H1 (cell line): ENCODE measurements around the gene METTL6. TPM values are rescaled to one million over a fixed set of nuclear protein-coding genes. Genes with fewer than 3 reads are reported as not detected.

Experiments
- CTCF ChIA-PET: fragments of 300-600 bp; sonication (Branson Sonifier 250); formaldehyde crosslinking; loops from one replicate; lab custom pipeline; 2021; ENCODE audit not compliant: partially characterized antibody; lab: Charles Lee
- POLR2A ChIA-PET: fragments of 300-600 bp; sonication (Branson Sonifier 250); formaldehyde crosslinking; loops from one replicate; lab custom pipeline; 2021; ENCODE audit warnings: inconsistent platforms; ENCODE audit not compliant: partially characterized antibody; lab: Charles Lee
- DNase-seq, 2 experiments: peaks; one replicate each; pipeline versions ENCODE4 v3.0.0 to v3.0.0-alpha.2; 2010 to 2022; ENCODE audit warnings: low spot score in 2 of 2, low read depth in 1 of 2, mixed read lengths in 1 of 2
- FAIRE-seq: peaks from 2 replicates; lab custom pipeline; 2011; peaks lifted over from hg19 to GRCh38; lab: Jason Lieb, UNC
- H2AFZ ChIP-seq: 2 replicates; pipeline ENCODE4 v1.8.1; 2012; ENCODE audit warnings: low read length, inconsistent platforms
- H2AK5ac ChIP-seq: 2 replicates; pipeline ENCODE4 v1.6.1; 2013; ENCODE audit warnings: low read depth, low read length
- H2BK120ac ChIP-seq: replicated peaks from 2 replicates; pipeline ENCODE3; 2013; ENCODE audit warnings: low read depth, low read length, inconsistent platforms
- H2BK12ac ChIP-seq: 2 replicates; pipeline ENCODE4 v1.6.1; 2013; ENCODE audit warnings: low read depth, low read length
- H2BK15ac ChIP-seq: 2 replicates; pipeline ENCODE4 v1.6.1; 2013; ENCODE audit warnings: low read length
- H2BK20ac ChIP-seq: 2 replicates; pipeline ENCODE4 v1.6.1; 2013; ENCODE audit warnings: low read length
- H2BK5ac ChIP-seq: 2 replicates; pipeline ENCODE4 v1.6.1; 2013; ENCODE audit warnings: low read depth, low read length
- H3K14ac ChIP-seq: 2 replicates; pipeline ENCODE4 v1.6.1; 2013; ENCODE audit warnings: inconsistent platforms; ENCODE audit not compliant: insufficient read length
- H3K18ac ChIP-seq: 2 replicates; pipeline ENCODE4 v1.6.1; 2013; ENCODE audit warnings: low read length; ENCODE audit errors: extremely low read depth
- H3K23ac ChIP-seq: 2 replicates; pipeline ENCODE4 v1.6.1; 2013; ENCODE audit warnings: inconsistent platforms; ENCODE audit not compliant: insufficient read length
- H3K23me2 ChIP-seq: 2 replicates; pipeline ENCODE4 v1.6.1; 2013; ENCODE audit warnings: low read depth, low read length
- H3K27ac ChIP-seq: 2 replicates; pipeline ENCODE4 v1.6.1; 2011; ENCODE audit warnings: low read depth, low read length, inconsistent platforms
- H3K27me3 ChIP-seq, 4 experiments: replicated peaks in 1 of 4; 1 replicate in 1 of 4; 2 replicates in 3 of 4; pipeline versions ENCODE4 v1.6.1 to v1.8.1; 2011 to 2013; ENCODE audit warnings: low read length in 3 of 4, mild to moderate bottlenecking in 3 of 4, inconsistent platforms in 2 of 4, mixed read lengths in 2 of 4, moderate library complexity in 1 of 4; ENCODE audit not compliant: control insufficient read depth in 3 of 4, insufficient read depth in 3 of 4; ENCODE audit errors: extremely low read depth in 1 of 4
- H3K36me3 ChIP-seq, 4 experiments: 2 replicates each; pipeline versions ENCODE4 v1.6.1 to v1.8.1; 2011 to 2013; ENCODE audit warnings: mild to moderate bottlenecking in 4 of 4, low read length in 3 of 4, moderate library complexity in 2 of 4, control low read depth in 1 of 4, inconsistent platforms in 1 of 4; ENCODE audit not compliant: insufficient read depth in 4 of 4, control insufficient read depth in 2 of 4
- H3K4ac ChIP-seq: replicated peaks from 2 replicates; pipeline ENCODE3; 2013; ENCODE audit warnings: low read length, low read depth, mixed read lengths, inconsistent platforms; ENCODE audit not compliant: insufficient read length
- H3K4me1 ChIP-seq, 4 experiments: replicated peaks in 1 of 4; 1 replicate in 1 of 4; 2 replicates in 3 of 4; pipeline versions ENCODE4 v1.6.1 to v1.8.1; 2011 to 2013; ENCODE audit warnings: low read length in 3 of 4, inconsistent platforms in 2 of 4, mixed read lengths in 1 of 4; ENCODE audit not compliant: insufficient read depth in 4 of 4, control insufficient read depth in 3 of 4
- H3K4me2 ChIP-seq, 2 experiments: 2 replicates each; pipeline versions ENCODE4 v1.6.1 to v1.8.1; 2011 to 2013; ENCODE audit warnings: low read depth in 2 of 2, low read length in 2 of 2, control low read depth in 1 of 2, inconsistent platforms in 1 of 2, mild to moderate bottlenecking in 1 of 2; ENCODE audit not compliant: insufficient read depth in 1 of 2
- H3K4me3 ChIP-seq, 4 experiments: fragments of 200-600, 300-600 bp in 1 of 4; sonication (generic), shearing (Covaris generic), sonication (Bioruptor Twin) in 1 of 4; 2 replicates each; pipeline versions ENCODE4 v1.5.1 to v1.8.1; 2011 to 2016; ENCODE audit warnings: low read length in 4 of 4, low read depth in 3 of 4, control low read depth in 2 of 4, inconsistent platforms in 2 of 4, mild to moderate bottlenecking in 2 of 4, mixed read lengths in 1 of 4, moderate library complexity in 1 of 4; ENCODE audit not compliant: insufficient read depth in 2 of 4; ENCODE audit errors: extremely low read depth in 1 of 4
- H3K56ac ChIP-seq: replicated peaks from 2 replicates; pipeline ENCODE3; 2013; ENCODE audit warnings: low read depth, mild to moderate bottlenecking, mixed read lengths, low read length, inconsistent platforms; ENCODE audit not compliant: insufficient read length
- H3K79me1 ChIP-seq: 2 replicates; pipeline ENCODE4 v1.6.1; 2013; ENCODE audit warnings: low read depth, low read length, control low read depth
- H3K79me2 ChIP-seq, 2 experiments: 2 replicates each; pipeline versions ENCODE4 v1.6.1 to v1.8.1; 2012 to 2013; ENCODE audit warnings: low read length in 2 of 2, mild to moderate bottlenecking in 2 of 2, inconsistent platforms in 1 of 2; ENCODE audit not compliant: insufficient read depth in 2 of 2, control insufficient read depth in 1 of 2
- H3K9ac ChIP-seq, 4 experiments: replicated peaks in 1 of 4; 1 replicate in 1 of 4; 2 replicates in 3 of 4; pipeline versions ENCODE4 v1.6.1 to v1.8.1; 2011 to 2013; ENCODE audit warnings: low read depth in 3 of 4, low read length in 3 of 4, control low read depth in 2 of 4, mild to moderate bottlenecking in 2 of 4, moderate library complexity in 2 of 4, inconsistent platforms in 1 of 4; ENCODE audit errors: extremely low read depth in 1 of 4
- H3K9me3 ChIP-seq, 2 experiments: 2 replicates each; pipeline versions ENCODE4 v1.6.1 to v1.8.1; 2012 to 2013; ENCODE audit warnings: mild to moderate bottlenecking in 2 of 2, moderate library complexity in 2 of 2, control low read depth in 1 of 2, inconsistent platforms in 1 of 2, low read depth in 1 of 2, low read length in 1 of 2, mixed read lengths in 1 of 2; ENCODE audit not compliant: insufficient read depth in 2 of 2
- H4K20me1 ChIP-seq, 2 experiments: replicated peaks in 1 of 2; 2 replicates each; pipeline versions ENCODE3 to v1.8.1; 2011 to 2013; ENCODE audit warnings: inconsistent platforms in 2 of 2, low read length in 2 of 2, mild to moderate bottlenecking in 1 of 2; ENCODE audit not compliant: insufficient read depth in 2 of 2, control insufficient read depth in 1 of 2
- H4K5ac ChIP-seq: 2 replicates; pipeline ENCODE4 v1.6.1; 2013; ENCODE audit warnings: low read length, low read depth, mixed read lengths, inconsistent platforms; ENCODE audit not compliant: insufficient read length
- H4K8ac ChIP-seq: 2 replicates; pipeline ENCODE4 v1.8.0; 2013; ENCODE audit warnings: mild to moderate bottlenecking, moderate library complexity, low read length, inconsistent platforms; ENCODE audit not compliant: insufficient read depth; ENCODE audit errors: extremely low read depth
- H4K91ac ChIP-seq: replicated peaks from 2 replicates; pipeline ENCODE3; 2013; ENCODE audit warnings: low read length, mixed read lengths, inconsistent platforms; ENCODE audit not compliant: insufficient read length
- CBX8 ChIP-seq: fragments of 300-800, 300-1000 bp; sonication (generic); IDR thresholded peaks from 2 replicates; pipeline ENCODE4 v1.7.1; 2016; ENCODE audit warnings: low read depth, low read length, borderline replicate concordance
- GABPA ChIP-seq: IDR thresholded peaks from 2 replicates; pipeline ENCODE4 v1.6.1; 2011; ENCODE audit warnings: mild to moderate bottlenecking, low read length, moderate library complexity, borderline replicate concordance; ENCODE audit not compliant: insufficient read depth
- KDM1A ChIP-seq: fragments of 200-600, 300-600 bp; sonication (generic); IDR thresholded peaks from 2 replicates; pipeline ENCODE4 v1.7.1; 2016; ENCODE audit warnings: mild to moderate bottlenecking, low read length, borderline replicate concordance
- KDM4A ChIP-seq: IDR thresholded peaks from one replicate; pipeline ENCODE4 v1.7.1; 2012; ENCODE audit warnings: low read depth, mild to moderate bottlenecking, moderate library complexity, low read length, inconsistent platforms; ENCODE audit not compliant: severe bottlenecking
- NRF1 ChIP-seq: IDR thresholded peaks from 2 replicates; pipeline ENCODE4 v1.6.1; 2011; ENCODE audit warnings: mild to moderate bottlenecking, low read depth, low read length, improper control_type of control experiment
- PHF8 ChIP-seq: fragments of 200-600 bp; sonication (generic); conservative IDR thresholded peaks from 2 replicates; pipeline ENCODE4 v1.7.1; 2012; ENCODE audit warnings: low read depth, mild to moderate bottlenecking, inconsistent platforms, low read length, moderate library complexity
- SAP30 ChIP-seq: fragments of 300-600 bp; sonication (generic); IDR thresholded peaks from 2 replicates; pipeline ENCODE4 v1.7.1; 2012; ENCODE audit warnings: low read length, moderate library complexity, mild to moderate bottlenecking, inconsistent platforms; ENCODE audit not compliant: insufficient read depth, insufficient replicate concordance
- TAF7 ChIP-seq: optimal IDR thresholded peaks from 2 replicates; pipeline ENCODE3; 2011; ENCODE audit warnings: low read depth, mild to moderate bottlenecking, inconsistent platforms, low read length, moderate library complexity, borderline replicate concordance
- TBP ChIP-seq: IDR thresholded peaks from 2 replicates; pipeline ENCODE4 v1.6.1; 2011; ENCODE audit warnings: low read depth, low read length, improper control_type of control experiment
- YY1 ChIP-seq: IDR thresholded peaks from 2 replicates; pipeline ENCODE4 v1.6.1; 2011; ENCODE audit warnings: low read depth, mild to moderate bottlenecking, low read length
- WGBS, 2 experiments: shearing (Covaris generic) in 1 of 2; methylation state at CpG; one replicate each; pipeline versions ENCODE4 v1.1.6 to v1.1.7; 2013 to 2015; ENCODE audit warnings: low lambda C conversion rate in 2 of 2, mixed read lengths in 2 of 2, inconsistent platforms in 1 of 2, low coverage in 1 of 2, missing lambda C conversion rate in 1 of 2; ENCODE audit not compliant: insufficient replicate concordance in 2 of 2, insufficient coverage in 1 of 2, insufficient read length in 1 of 2; ENCODE audit errors: extremely low coverage in 1 of 2, missing lambda C conversion rate in 1 of 2; 5-methylcytosine and 5-hydroxymethylcytosine counted together
- polyA plus RNA-seq, 7 experiments: library from polyadenylated mRNA; depleted of rRNA in 3 of 7; stranded (reverse) in 5 of 7; unstranded in 2 of 7; fragments of >200 nt in 5 of 7; fragments of 200-250 nt in 2 of 7; gene quantifications; 1 replicate in 5 of 7; 2 replicates in 1 of 7; 4 replicates in 1 of 7; pipeline versions ENCODE4 v1.2.1 to v1.2.3, GENCODE V29; 2011 to 2013; ENCODE audit warnings: missing spikeins in 2 of 7, mixed read lengths in 2 of 7
- total RNA-seq: library from RNA; stranded (reverse); fragmentation: NEBNext Ultra II Directional; extraction: Animal tissue kit (Norgen Biotek cat#: 25700); gene quantifications from 2 replicates; pipeline ENCODE4 v1.2.1, GENCODE V29; 2021
- TF ChIP-seq, protein P1 (sequence below): IDR thresholded peaks from 2 replicates; pipeline ENCODE4 v1.6.1; 2012; ENCODE audit warnings: inconsistent platforms

Gene METTL6
- total and polyA plus RNA-seq, 2 of the 8 experiments (the other 6 are each of a cell fraction or from before 2014, with no cell fraction given) = 18.4 to 20.0 TPM

DNA sequence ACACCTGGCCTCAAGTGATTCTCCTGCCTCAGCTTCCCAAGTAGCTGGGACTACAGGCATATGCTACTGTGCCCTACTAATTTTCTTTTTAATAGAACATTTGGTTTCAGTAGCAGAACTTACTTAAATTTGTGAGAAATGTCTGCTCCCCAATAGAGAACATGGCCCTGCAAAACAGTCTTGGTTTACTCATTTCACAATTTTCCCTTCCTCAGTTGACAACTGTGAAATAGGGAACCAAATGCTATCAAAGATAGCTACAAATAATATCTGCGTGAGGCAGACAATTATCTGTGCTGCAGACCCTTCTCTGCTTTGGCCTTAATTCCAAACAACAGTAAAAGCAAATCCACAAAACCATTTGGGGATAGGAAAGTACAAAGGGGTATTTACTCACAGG, 22.6 kb downstream of the METTL6 start:
- Histone ChIP-seq H2AFZ (no peak overlapping the region), H3K4me2 (no peak overlapping the region), H3K9me3 (no peaks in the 10 kb centered on the region), H2BK20ac (no peak overlapping the region), H3K9ac (no peak overlapping the region), H4K8ac (no peak overlapping the region), H3K79me2 (no peaks in the 10 kb centered on the region), H4K5ac (no peak overlapping the region), H3K18ac (no peak overlapping the region), H3K79me1 (no peaks in the 10 kb centered on the region), H4K91ac (no peak overlapping the region), H3K36me3 (peaks cover 0 to under 1% (median 0%) of the 10 kb centered on the region in 4 experiments; a peak in 1 of 8 replicates), H3K23ac (no peak overlapping the region), H3K56ac (no peak overlapping the region), H3K4ac (no peak overlapping the region), H3K23me2 (no peaks in the 10 kb centered on the region), H3K27me3 (no peaks in the 10 kb centered on the region), H4K20me1 (no peaks in the 10 kb centered on the region), H2BK120ac (no peak overlapping the region), H2BK12ac (no peak overlapping the region), H3K27ac (no peak overlapping the region), H2BK5ac (no peak overlapping the region), H2BK15ac (no peak overlapping the region), H2AK5ac (no peak overlapping the region), H3K4me1 (no peaks in the 10 kb centered on the region), H3K14ac (no peak overlapping the region), H3K4me3 (no peak overlapping the region)
- FAIRE-seq (no peak), DNase-seq (no peak)
- CTCF ChIA-PET = interaction anchor here (0.6 to 8.1 kb wide), 60 partner anchors 10 to 332 kb away, joined by 3 to 227 read pairs (median 4); partner anchors contain the start of genes CAPN7 and SH3BP5
- POLR2A ChIA-PET = interaction anchor here (0.6 to 1.3 kb wide), 2 partner anchors 137 to 151 kb away, joined by 3 to 5 read pairs; no protein-coding TSS in a partner anchor
- WGBS, 2 experiments = 95% methylated on average over 1 of the region's 1 CpG; no CpG with 5 or more reads in 1 of the 2 experiments
- no peak for TF ChIP-seq KDM4A
- TF ChIP-seq PHF8 = no peak
- no peak for TF ChIP-seq CBX8
- TF ChIP-seq TAF7 = no peak
- TF ChIP-seq NRF1 = no peak
- TF ChIP-seq, protein P1, sequence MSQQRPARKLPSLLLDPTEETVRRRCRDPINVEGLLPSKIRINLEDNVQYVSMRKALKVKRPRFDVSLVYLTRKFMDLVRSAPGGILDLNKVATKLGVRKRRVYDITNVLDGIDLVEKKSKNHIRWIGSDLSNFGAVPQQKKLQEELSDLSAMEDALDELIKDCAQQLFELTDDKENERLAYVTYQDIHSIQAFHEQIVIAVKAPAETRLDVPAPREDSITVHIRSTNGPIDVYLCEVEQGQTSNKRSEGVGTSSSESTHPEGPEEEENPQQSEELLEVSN = no peak
- TF ChIP-seq TBP = no peak
- TF ChIP-seq KDM1A = no peak
- no peak for TF ChIP-seq SAP30
- no peak for TF ChIP-seq GABPA
- no peak for TF ChIP-seq YY1
